HL-60/S4 (cell line): Measurements from ENCODE around the gene MVB12A.

ENCODE experiments used
- in situ Hi-C: fragments of 300-500 bp; cut with MboI; formaldehyde crosslinking; loops from 2 replicates; pipeline ENCODE4 v1.14.3; 2022; ENCODE audit warnings: low sequenced_read_pairs

MVB12A gene

GRCh38 chr19:17404015-17404414, 15.8 kb upstream of the MVB12A start:
- in situ Hi-C loops: no loop called here

GRCh38 chr19:17404621-17405249, 15.1 kb upstream of the MVB12A start:
- in situ Hi-C loops: no loop called here

- in situ Hi-C loops: no loop called here
These were observed 14.4 kb upstream of the MVB12A start, which contains the start of gene BST2 for GRCh38 chr19:17405250-17406045. Gene BST2, minus strand, starts transcription at chr19:17405630. Its CDS starts 55 bp downstream, at chr19:17405575.

GRCh38 chr19:17406046-17406886, 13.6 kb upstream of the MVB12A start:
- in situ Hi-C loops: no loop called here

- in situ Hi-C loops: no loop called here
These were observed 13.0 kb upstream of the MVB12A start for GRCh38 chr19:17406887-17407196.

- in situ Hi-C loops: no loop called here
These were observed 9.9 kb upstream of the MVB12A start for GRCh38 chr19:17409990-17410389.

- in situ Hi-C loops: no loop called here
These were observed 8.0 kb upstream of the MVB12A start for GRCh38 chr19:17411801-17412200.

- in situ Hi-C loops: no loop called here
These were observed 5.8 kb upstream of the MVB12A start for GRCh38 chr19:17414097-17414496.

GRCh38 chr19:17415121-17415520, 4.7 kb upstream of the MVB12A start:
- in situ Hi-C loops: no loop called here

GRCh38 chr19:17418710-17419109, 1.1 kb upstream of the MVB12A start:
- in situ Hi-C loops: no loop called here

GRCh38 chr19:17419154-17419620, 660 bp upstream of the MVB12A start:
- in situ Hi-C loops: no loop called here

GRCh38 chr19:17420475-17420924, 653 bp downstream of the MVB12A start:
- in situ Hi-C loops: no loop called here

- in situ Hi-C loops: no loop called here
These were observed 2.1 kb downstream of the MVB12A start for GRCh38 chr19:17421942-17422341.

- in situ Hi-C loops: no loop called here
These were observed 3.8 kb downstream of the MVB12A start for GRCh38 chr19:17423429-17424208.

GRCh38 chr19:17424743-17425365, 5.0 kb downstream of the MVB12A start:
- in situ Hi-C loops: no loop called here

- in situ Hi-C loops: no loop called here
These were observed 9.8 kb downstream of the MVB12A start for GRCh38 chr19:17429641-17430113.

- in situ Hi-C loops: no loop called here
These were observed 11.6 kb downstream of the MVB12A start for GRCh38 chr19:17431417-17431816.

- in situ Hi-C loops: no loop called here
These were observed 15.4 kb downstream of the MVB12A start for GRCh38 chr19:17435218-17435617.

GRCh38 chr19:17436094-17436873, 16.4 kb downstream of the MVB12A start:
- in situ Hi-C loops: no loop called here
